Cerebellar nuclear complex (tissue), 1 donor: Measurements from ENCODE around the gene MRPL33.

Source experiments
- DNase-seq, 2 experiments: peaks; one replicate each; lab custom pipeline; 2025; lab: John Stamatoyannopoulos, UW

MRPL33 gene

DNA sequence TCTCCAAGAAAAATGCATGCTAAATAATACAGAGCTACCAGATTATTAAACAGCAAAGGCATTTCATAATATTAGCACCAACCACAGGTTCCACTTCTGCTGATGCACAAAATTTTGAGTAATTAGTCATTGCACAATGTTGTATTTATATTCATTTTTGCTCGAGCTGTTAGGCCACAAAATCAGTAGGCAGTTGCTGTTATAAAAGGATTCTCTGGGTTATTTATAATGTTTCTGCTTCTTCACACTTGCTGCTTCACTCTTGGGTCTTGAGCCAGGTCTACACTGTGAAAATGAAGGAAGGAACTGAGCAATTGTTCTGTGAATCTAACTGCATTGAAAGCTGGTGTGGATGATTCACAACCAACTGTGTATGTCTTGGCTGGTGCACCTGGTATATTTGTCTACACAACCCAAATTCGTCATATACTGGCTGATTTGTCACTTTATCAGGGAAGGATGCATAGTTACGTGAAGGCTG, 38.3 kb downstream of the MRPL33 start:
- DNase-seq = no peak

DNA sequence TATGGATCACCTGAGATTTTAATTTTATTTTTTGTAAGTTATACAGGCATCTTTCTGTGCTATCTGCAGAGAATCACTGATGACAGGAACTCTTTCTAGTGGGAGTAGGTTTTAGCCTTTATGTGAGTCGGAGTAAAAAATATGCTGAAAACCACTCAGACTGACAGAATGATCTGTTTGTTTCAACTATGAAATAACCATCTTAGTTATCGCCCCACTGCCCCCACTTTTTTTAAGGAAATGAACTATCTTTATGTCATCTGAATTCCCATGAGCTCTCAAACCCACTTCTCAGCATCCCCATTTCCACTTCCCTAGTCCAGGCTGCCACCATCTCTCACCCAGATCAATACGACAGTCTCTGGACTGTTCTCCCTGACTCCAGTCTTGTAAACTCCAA, 38.9 kb downstream of the MRPL33 start:
- DNase-seq = no peak

DNA sequence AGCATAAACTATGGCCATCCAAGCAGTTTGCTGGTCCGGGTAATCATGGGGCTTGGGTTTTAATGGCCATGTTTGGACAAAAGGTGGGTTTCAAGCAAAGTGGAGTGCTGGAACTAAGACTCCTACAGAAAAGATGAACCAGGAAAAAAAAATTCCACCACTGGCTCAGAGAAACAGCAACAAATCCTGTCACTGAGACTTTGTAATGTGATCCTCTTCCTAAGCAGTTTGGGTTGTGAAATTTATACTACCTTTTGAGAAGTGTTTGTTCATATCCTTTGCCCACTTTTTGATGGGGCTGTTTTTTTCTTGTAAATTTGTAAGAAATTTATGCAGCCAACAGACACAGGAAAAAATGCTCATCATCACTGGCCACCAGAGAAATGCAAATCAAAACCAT, 40.2 kb downstream of the MRPL33 start:
- DNase-seq = no peak

DNA sequence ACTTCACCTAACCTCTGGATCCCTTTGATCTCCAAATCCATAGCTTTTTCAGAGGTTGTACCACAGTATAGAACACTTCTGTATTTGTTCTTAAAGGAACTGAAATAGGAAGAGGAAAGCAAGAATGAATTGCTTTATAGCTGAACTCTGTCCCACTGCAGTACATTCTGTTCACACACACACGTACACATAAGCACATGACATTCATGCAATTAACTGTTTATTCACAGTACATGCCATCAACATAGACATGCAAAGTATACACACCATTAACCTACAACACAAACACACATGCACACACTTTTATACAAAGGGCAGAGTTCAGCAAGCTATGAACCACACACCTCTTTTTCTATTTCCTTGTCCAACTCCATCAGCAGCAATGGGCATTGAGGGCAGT, 43.2 kb downstream of the MRPL33 start:
- no peak for DNase-seq

DNA sequence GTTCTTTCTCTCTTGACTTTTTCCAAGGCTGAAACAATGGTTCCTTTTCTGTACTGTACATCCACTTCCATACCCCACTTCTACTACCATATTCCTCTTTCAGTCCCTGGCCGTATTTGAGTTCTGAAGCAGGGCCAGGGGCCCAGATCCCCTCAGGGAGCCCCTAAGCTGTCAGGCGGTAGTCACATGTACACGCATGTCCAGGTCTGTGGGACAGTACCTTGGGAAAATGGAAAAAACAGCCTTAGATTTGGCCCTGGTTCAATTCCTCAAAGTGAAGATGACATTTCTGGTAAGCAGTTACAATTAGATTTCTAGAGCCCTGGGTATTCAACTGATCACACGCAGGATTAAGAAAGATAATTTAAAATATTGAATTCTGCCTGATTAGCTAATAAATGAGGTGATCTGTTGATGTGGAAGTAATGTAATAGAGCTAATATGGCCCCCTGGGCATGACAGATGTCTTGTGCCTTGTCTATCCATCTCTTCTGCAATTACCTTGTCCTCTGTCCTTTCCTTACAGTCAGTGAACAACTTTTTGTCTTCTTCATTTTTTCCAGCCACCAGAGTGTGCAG, 44.4 kb downstream of the MRPL33 start:
- DNase-seq = no peak

DNA sequence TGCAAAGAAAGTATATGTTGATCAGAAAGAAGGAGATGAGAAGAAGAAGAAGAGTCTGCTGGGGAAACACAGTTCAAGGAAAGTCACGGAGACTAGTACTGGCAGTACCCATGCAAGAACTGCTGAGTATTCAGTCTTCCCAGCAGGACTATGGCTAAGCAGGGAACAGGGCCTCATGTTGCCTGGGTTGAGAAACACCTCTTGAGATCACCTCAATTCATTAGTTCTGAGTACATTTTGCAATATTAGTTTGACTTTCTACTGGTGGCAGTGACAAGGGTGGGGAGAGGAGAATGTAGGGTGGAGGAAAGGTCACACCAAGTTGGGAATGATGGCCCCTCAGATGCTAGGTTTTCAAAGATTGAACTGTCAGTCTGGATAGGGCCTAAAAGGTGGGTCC, 50.5 kb downstream of the MRPL33 start:
- DNase-seq = no peak

DNA sequence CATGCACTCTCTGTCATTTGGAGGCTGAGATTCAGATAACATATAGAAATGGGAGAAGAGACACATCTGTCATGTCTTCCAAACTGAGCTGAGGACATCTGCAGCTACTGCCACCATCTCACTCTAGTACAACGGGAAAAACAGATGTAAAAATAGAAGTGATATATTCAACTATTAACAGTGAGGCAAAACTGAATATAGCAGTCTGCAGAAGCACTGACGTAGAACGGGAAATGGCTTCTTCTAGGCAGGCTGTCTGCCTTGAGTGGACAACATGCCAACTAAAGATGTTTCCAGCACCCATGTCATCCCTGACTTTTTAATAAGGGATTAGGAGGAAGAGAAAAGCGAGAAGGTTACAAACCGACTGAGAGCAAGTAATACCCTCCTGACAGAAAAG, 51.6 kb downstream of the MRPL33 start:
- DNase-seq = no peak

DNA sequence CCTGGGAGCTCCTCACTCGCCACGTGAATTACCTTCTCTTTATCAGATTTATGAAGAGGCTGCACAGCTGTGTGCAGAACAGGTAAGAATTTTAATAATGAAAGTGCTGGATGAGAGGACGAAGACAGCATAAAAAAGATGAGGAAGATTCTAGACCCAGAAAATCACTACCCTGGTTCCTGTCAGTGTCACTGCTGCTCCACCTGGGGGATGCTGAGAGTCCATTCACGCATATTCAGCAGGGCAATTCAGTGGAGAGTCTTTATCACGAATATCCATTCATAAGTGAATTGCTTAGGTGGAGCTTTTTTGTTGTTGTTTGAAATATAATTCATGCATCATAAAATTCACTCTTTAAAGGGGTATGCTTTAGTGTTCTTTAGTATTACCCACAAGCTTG, 52.0 kb downstream of the MRPL33 start:
- DNase-seq = no peak

DNA sequence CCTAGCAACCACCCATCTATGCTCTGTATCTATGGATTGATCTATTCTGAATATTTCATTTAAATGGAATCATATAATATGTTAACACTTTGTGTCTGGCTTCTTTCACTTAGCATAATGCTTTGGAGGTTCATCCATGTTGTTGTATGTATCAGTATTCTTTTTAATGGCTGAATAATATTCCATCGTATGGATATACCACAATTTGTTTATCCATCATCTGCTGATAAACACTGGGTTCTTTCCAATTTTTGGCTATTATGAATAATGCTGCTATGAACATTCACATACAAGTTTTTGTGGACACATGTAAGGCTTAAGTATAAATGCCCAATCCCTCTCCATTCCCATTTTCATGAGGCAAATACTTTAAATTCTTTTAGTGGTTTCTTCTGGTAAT, 52.9 kb downstream of the MRPL33 start:
- DNase-seq = no peak

DNA sequence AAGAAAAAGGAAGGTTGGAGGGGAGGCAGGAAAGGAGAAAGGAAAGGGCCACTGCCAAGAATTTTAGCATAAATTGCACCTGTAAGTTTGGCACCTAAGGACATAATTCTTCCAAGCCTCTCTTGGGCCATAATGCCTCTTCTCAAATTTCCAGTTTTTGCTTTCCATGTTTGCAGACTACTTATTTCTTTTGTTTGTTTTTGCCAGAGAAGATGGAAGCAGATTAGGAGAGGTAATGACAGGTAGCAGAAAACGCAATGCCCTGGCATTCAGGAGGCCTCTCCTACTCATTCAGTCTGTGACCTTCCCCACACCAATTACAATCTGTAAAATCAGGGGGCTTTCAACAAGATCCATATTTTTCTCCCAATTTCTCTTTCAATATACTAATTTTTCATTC, 56.8 kb downstream of the MRPL33 start:
- DNase-seq = no peak
